Testis (tissue), 2 donors: Measurements from ENCODE around the gene MYO1A.

ENCODE experiments used
- CTCF ChIP-seq, 3 experiments: fragments of 450-650 bp in 2 of 3; fragments of 200-600 bp in 1 of 3; sonication (generic) in 1 of 3; IDR thresholded peaks; one replicate each; pipeline ENCODE4 v1.5.1; 2016 to 2019; ENCODE audit warnings: antibody characterized with exemption in 3 of 3, mild to moderate bottlenecking in 2 of 3, moderate library complexity in 1 of 3
- POLR2A ChIP-seq: fragments of 450-650 bp; IDR thresholded peaks from one replicate; pipeline ENCODE4 v1.6.1; 2017; ENCODE audit warnings: antibody characterized with exemption, mild to moderate bottlenecking, moderate library complexity

DNA sequence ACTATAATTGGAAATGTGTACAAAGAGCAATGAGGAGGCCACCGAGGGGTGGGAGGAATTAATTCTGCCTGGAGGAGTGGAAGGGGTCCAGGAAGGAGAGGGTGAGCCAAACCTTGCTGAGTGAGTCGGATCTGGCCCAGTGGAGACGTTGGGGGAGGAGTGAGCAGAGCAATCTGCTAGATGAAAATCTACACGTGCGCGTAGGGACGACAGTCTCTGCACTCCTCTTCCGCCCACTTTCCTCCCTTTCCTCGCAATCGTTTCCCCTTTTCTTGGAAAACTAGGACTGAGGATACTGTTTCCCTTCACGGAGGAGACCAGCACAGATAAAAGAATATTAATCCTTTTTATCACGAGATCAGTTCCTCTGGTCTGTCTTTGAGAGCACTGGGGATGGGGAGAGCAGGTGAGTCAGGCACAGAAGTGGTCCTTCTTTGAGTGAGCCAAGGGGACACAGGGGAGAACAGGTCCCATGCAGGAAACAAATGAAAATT lies 36.1 kb upstream of the MYO1A start:
- no peak for TF ChIP-seq CTCF (IDR thresholded peaks at IDR 0.05)
- TF ChIP-seq POLR2A, result no peak
